ENCODE results near the gene SLC25A18. TPM values are rescaled to one million over a fixed set of nuclear protein-coding genes. Genes with fewer than 3 reads are reported as not detected.

The SLC25A18 gene
- total and polyA plus RNA-seq, 10 of the 15 experiments (the other 5 are each of a cell fraction or from before 2014, with no cell fraction given), result 0.03 to 0.09 TPM; not detected in 8

GRCh38 chr22:17580441-17581031 lies 17.2 kb downstream of the SLC25A18 start:
- no peak overlapping the region for H3K27ac ChIP-seq (ENCODE audit: control insufficient read depth, insufficient read depth)
- no peak for DNase-seq (ENCODE audit: low read depth, low spot score)
- FAIRE-seq, result no peak
- no TSS peak for BruUV-seq (replicated peaks)
- H3K9me3 ChIP-seq (replicated peaks; ENCODE audit: control insufficient read depth, insufficient read depth, low read length), result no peaks in the 10 kb centered on the region
- in situ Hi-C loops (cut with MboI), result no loop called here
- ChIA-PET SMC1A (ENCODE audit: uncharacterized antibody, unreplicated experiment) (no interaction called here), RAD21 (ENCODE audit: unreplicated experiment) (no interaction called here), POLR2A (no interaction called here), CTCF (no interaction called here)
- H3K4me3 ChIP-seq, result no peak overlapping the region
- intact Hi-C loops (cut with micrococcal nuclease; ENCODE audit: unreplicated experiment), result no loop called here
- H3K4me2 ChIP-seq (ENCODE audit: control insufficient read depth, insufficient read depth), result no peak overlapping the region
- no peak overlapping the region for H2AFZ ChIP-seq (ENCODE audit: control insufficient read depth, low read depth, low read length)
- WGBS (ENCODE audit: insufficient coverage, insufficient replicate concordance, low lambda C conversion rate, missing lambda C conversion rate), result 68% methylated on average over 15 of the region's 15 CpGs
- no peak for TF ChIP-seq REST (IDR thresholded peaks at IDR 0.05; ENCODE audit: low read depth, low read length)
- TF ChIP-seq CHD2 (IDR thresholded peaks at IDR 0.05; ENCODE audit: borderline replicate concordance, low read depth, low read length), result no peak
- TF ChIP-seq EP300 (IDR thresholded peaks at IDR 0.05; ENCODE audit: borderline replicate concordance in 1 of 2, control insufficient read depth in 1 of 2, low read depth in 2 of 2, low read length in 2 of 2), result no peak
- TF ChIP-seq NR2F1 (conservative IDR thresholded peaks at IDR 0.05), result no peak
- no peak for TF ChIP-seq EGR1 (IDR thresholded peaks at IDR 0.05; ENCODE audit: borderline replicate concordance in 1 of 2, low read depth in 2 of 2, low read length in 2 of 2)
- no peak for TF ChIP-seq NR2C1 (IDR thresholded peaks at IDR 0.05)
- TF ChIP-seq RUNX3 (IDR thresholded peaks at IDR 0.05; ENCODE audit: low read length), result no peak
- TF ChIP-seq GABPA (IDR thresholded peaks at IDR 0.05; ENCODE audit: low read depth), result no peak
- TF ChIP-seq HDAC2 (IDR thresholded peaks at IDR 0.05), result no peak
- no peak for TF ChIP-seq ATF7 (IDR thresholded peaks at IDR 0.05; ENCODE audit: low read depth)
- no peak for TF ChIP-seq ZNF207 (IDR thresholded peaks at IDR 0.05; ENCODE audit: borderline replicate concordance)
- TF ChIP-seq HSF1 (IDR thresholded peaks at IDR 0.05; ENCODE audit: low read depth, low read length), result no peak
- TF ChIP-seq CHD1 (IDR thresholded peaks at IDR 0.05; ENCODE audit: low read depth, low read length), result no peak
- no peak for TF ChIP-seq WRNIP1 (IDR thresholded peaks at IDR 0.05; ENCODE audit: borderline replicate concordance, low read depth, low read length)
- no peak for TF ChIP-seq NFIC (IDR thresholded peaks at IDR 0.05; ENCODE audit: low read depth, low read length)
- no peak for TF ChIP-seq POLR2AphosphoS2 (IDR thresholded peaks at IDR 0.05; ENCODE audit: low read depth, low read length)
- no peak for TF ChIP-seq CEBPB (IDR thresholded peaks at IDR 0.05; ENCODE audit: borderline replicate concordance in 1 of 2, low read depth in 2 of 2, low read length in 2 of 2)
- no peak for TF ChIP-seq ATF2 (IDR thresholded peaks at IDR 0.05; ENCODE audit: low read length)
- no peak for TF ChIP-seq IKZF2 (IDR thresholded peaks at IDR 0.05)
- H3K27me3 ChIP-seq (replicated peaks in 1 of 2; ENCODE audit: control insufficient read depth in 2 of 2, insufficient read depth in 2 of 2, low read length in 1 of 2), result no peaks in the 10 kb centered on the region; a peak in 2 of 4 replicates
- H3K9ac ChIP-seq (ENCODE audit: control insufficient read depth, insufficient read depth, low read length), result no peak overlapping the region
- H3K4me1 ChIP-seq (ENCODE audit: control insufficient read depth, insufficient read depth, low read length), result no peaks in the 10 kb centered on the region
- H4K20me1 ChIP-seq (ENCODE audit: control insufficient read depth, insufficient read depth), result no peaks in the 10 kb centered on the region
- H3K79me2 ChIP-seq (ENCODE audit: control insufficient read depth, insufficient read depth, low read length), result no peaks in the 10 kb centered on the region
- H3K36me3 ChIP-seq (ENCODE audit: control insufficient read depth in 2 of 2, insufficient read depth in 2 of 2, low read length in 1 of 2), result no peaks in the 10 kb centered on the region
- ATAC-seq, result no peak; the same call in 2 of the 3 replicates
